Measurements from ENCODE around the gene ANO4. TPM values are rescaled to one million over a fixed set of nuclear protein-coding genes. Genes with fewer than 3 reads are reported as not detected.

Gene ANO4
- total RNA-seq, 2 donors from 2014 or later: 7.2 to 8.5 TPM

- H3K9me3 ChIP-seq: no peaks in the 10 kb centered on the region
- TF ChIP-seq, protein P1, sequence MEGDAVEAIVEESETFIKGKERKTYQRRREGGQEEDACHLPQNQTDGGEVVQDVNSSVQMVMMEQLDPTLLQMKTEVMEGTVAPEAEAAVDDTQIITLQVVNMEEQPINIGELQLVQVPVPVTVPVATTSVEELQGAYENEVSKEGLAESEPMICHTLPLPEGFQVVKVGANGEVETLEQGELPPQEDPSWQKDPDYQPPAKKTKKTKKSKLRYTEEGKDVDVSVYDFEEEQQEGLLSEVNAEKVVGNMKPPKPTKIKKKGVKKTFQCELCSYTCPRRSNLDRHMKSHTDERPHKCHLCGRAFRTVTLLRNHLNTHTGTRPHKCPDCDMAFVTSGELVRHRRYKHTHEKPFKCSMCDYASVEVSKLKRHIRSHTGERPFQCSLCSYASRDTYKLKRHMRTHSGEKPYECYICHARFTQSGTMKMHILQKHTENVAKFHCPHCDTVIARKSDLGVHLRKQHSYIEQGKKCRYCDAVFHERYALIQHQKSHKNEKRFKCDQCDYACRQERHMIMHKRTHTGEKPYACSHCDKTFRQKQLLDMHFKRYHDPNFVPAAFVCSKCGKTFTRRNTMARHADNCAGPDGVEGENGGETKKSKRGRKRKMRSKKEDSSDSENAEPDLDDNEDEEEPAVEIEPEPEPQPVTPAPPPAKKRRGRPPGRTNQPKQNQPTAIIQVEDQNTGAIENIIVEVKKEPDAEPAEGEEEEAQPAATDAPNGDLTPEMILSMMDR (IDR thresholded peaks at IDR 0.05): no peak
- TF ChIP-seq POLR2A (IDR thresholded peaks at IDR 0.05): no peak
- no peak for TF ChIP-seq POLR2AphosphoS5 (IDR thresholded peaks at IDR 0.05)
- 94% methylated on average over 1 of the region's 1 CpG for WGBS
- H3K27me3 ChIP-seq (replicated peaks; ENCODE audit: insufficient read depth): no peaks in the 10 kb centered on the region
- intact Hi-C loops (cut with DNase I): no loop called here
- DNase-seq (ENCODE audit: low spot score): no peak
- H3K27ac ChIP-seq: no peak overlapping the region
- H3K4me3 ChIP-seq: no peak overlapping the region
- H3K4me1 ChIP-seq (replicated peaks): no peaks in the 10 kb centered on the region
- no peaks in the 10 kb centered on the region for H3K36me3 ChIP-seq
Measured at GRCh38 chr12:101009274-101009673, 214.7 kb downstream of the ANO4 start.

- whole genome bisulfite sequencing: 17% methylated on average over 1 of the region's 1 CpG
- no peaks in the 10 kb centered on the region for H3K9me3 ChIP-seq
- no peak overlapping the region for H3K4me3 ChIP-seq
- DNase-seq (ENCODE audit: low spot score): no peak
- H3K36me3 ChIP-seq: no peaks in the 10 kb centered on the region
- no peaks in the 10 kb centered on the region for H3K4me1 ChIP-seq (replicated peaks)
- no peaks in the 10 kb centered on the region for H3K27me3 ChIP-seq (replicated peaks; ENCODE audit: insufficient read depth)
- no peak for TF ChIP-seq POLR2AphosphoS5 (IDR thresholded peaks at IDR 0.05)
- TF ChIP-seq POLR2A (IDR thresholded peaks at IDR 0.05): no peak
- TF ChIP-seq, protein P1 (IDR thresholded peaks at IDR 0.05): no peak
- no peak overlapping the region for H3K27ac ChIP-seq
- intact Hi-C loops (cut with DNase I): no loop called here
Measured at GRCh38 chr12:101010896-101011295, 216.3 kb downstream of the ANO4 start.

DNA sequence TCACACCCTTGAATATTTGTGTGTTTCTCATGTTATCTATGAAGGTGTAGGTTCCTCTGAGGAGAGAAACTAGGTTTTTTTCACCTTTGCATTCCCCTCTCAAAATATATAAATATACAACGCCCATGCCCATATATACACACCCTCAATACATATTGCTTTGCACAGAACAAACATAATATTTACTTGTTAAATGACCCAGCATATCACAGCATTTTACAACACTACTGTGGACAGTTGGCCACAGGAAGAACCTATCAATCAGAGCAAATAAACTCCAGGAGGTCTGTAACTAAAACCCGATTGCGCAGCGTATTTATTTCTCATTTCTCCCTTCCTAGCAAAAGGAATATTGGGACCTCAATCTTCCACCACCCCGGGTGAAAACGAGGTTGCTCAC, 219.4 kb downstream of the ANO4 start:
- TF ChIP-seq POLR2AphosphoS5 (IDR thresholded peaks at IDR 0.05): no peak
- no peak for TF ChIP-seq POLR2A (IDR thresholded peaks at IDR 0.05)
- TF ChIP-seq, protein P1 (IDR thresholded peaks at IDR 0.05): no peak
- Histone ChIP-seq H3K4me3 (no peak overlapping the region), H3K27ac (no peak overlapping the region), H3K4me1 (replicated peaks) (no peaks in the 10 kb centered on the region), H3K9me3 (no peaks in the 10 kb centered on the region), H3K27me3 (replicated peaks; ENCODE audit: insufficient read depth) (no peaks in the 10 kb centered on the region), H3K36me3 (no peaks in the 10 kb centered on the region)
- WGBS: 69% methylated on average over 6 of the region's 6 CpGs
- no peak for DNase-seq (ENCODE audit: low spot score)
- intact Hi-C loops (cut with DNase I): no loop called here

GRCh38 chr12:101015044-101015443, 220.5 kb downstream of the ANO4 start:
- no peaks in the 10 kb centered on the region for H3K4me1 ChIP-seq (replicated peaks)
- TF ChIP-seq POLR2A (IDR thresholded peaks at IDR 0.05): no peak
- TF ChIP-seq POLR2AphosphoS5 (IDR thresholded peaks at IDR 0.05): no peak
- TF ChIP-seq, protein P1 (IDR thresholded peaks at IDR 0.05): no peak
- no peaks in the 10 kb centered on the region for H3K27me3 ChIP-seq (replicated peaks; ENCODE audit: insufficient read depth)
- no peak overlapping the region for H3K4me3 ChIP-seq
- H3K9me3 ChIP-seq: no peaks in the 10 kb centered on the region
- intact Hi-C loops (cut with DNase I): no loop called here
- no peak overlapping the region for H3K27ac ChIP-seq
- H3K36me3 ChIP-seq: no peaks in the 10 kb centered on the region
- WGBS: 98% methylated on average over 2 of the region's 2 CpGs
- DNase-seq (ENCODE audit: low spot score): no peak

DNA sequence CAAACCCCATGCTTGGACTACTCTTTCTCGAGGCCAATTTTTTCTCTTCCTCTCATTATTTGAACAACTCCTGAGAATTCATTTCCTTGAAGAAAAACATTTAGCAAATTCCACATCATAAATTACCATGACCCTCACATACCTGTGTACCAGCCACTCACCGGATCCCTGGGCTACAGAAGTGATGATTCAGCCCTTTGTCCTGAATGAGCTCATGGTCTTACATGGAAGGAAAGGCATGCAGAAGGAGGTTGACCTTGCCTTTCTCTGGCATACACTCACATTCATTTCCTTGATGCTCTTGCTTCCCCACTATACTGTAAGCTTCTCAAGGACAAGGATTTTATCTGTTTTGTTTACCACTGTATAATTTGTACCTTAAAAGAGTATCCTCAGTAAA, 224.0 kb downstream of the ANO4 start:
- H3K9me3 ChIP-seq: no peaks in the 10 kb centered on the region
- DNase-seq (ENCODE audit: low spot score): no peak
- no peaks in the 10 kb centered on the region for H3K36me3 ChIP-seq
- H3K4me1 ChIP-seq (replicated peaks): no peaks in the 10 kb centered on the region
- H3K27me3 ChIP-seq (replicated peaks; ENCODE audit: insufficient read depth): no peaks in the 10 kb centered on the region
- WGBS: 44% methylated on average over 2 of the region's 2 CpGs
- H3K27ac ChIP-seq: no peak overlapping the region
- TF ChIP-seq, protein P1 (IDR thresholded peaks at IDR 0.05): no peak
- TF ChIP-seq POLR2A (IDR thresholded peaks at IDR 0.05): no peak
- TF ChIP-seq POLR2AphosphoS5 (IDR thresholded peaks at IDR 0.05): no peak
- no peak overlapping the region for H3K4me3 ChIP-seq
- intact Hi-C loops (cut with DNase I): no loop called here

All from prostate gland (tissue), 2 donors.